Activated CD4-positive, alpha-beta T cell treated with anti-CD3 and anti-CD28 coated beads, Interleukin-2, amount 50 U/mL, for 1 hour (primary cell): ENCODE data around the gene RGS16.

Source experiments
- DNase-seq: peaks from one replicate; pipeline ENCODE4 v3.0.0-alpha.2; 2020

The RGS16 gene

DNA sequence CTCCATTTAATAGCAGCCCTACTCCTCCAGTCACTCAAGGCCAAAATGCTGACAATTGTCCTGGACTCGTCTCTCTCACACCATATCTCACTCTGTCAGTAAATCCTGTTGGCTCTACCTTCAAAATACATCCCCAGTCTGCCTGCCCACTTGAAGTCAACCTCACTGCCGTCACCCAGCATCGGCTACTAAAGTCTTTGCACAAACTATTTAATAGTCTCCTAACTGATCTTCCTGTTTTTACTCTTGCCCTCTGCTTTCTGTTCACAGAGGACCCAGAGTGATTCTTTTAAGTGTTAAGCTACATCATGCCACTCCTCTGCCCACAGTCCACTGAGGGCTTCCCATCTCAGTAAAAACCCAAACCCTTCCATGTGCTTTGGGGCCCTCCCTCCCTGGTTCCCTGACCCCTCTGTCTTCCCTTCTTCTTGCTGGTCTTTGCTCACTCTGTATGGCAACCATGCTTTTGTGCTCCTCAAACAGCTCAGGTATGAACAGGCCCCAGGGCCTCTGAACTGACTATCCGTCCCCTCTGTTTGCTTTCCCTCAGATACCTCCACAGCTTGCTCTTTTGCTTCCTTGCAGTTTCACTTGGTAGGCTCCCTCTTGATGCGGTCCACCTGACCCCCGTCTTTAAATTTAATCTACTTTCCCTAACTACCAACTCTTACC lies 34.1 kb downstream of the RGS16 start:
- DNase-seq: no peak

DNA sequence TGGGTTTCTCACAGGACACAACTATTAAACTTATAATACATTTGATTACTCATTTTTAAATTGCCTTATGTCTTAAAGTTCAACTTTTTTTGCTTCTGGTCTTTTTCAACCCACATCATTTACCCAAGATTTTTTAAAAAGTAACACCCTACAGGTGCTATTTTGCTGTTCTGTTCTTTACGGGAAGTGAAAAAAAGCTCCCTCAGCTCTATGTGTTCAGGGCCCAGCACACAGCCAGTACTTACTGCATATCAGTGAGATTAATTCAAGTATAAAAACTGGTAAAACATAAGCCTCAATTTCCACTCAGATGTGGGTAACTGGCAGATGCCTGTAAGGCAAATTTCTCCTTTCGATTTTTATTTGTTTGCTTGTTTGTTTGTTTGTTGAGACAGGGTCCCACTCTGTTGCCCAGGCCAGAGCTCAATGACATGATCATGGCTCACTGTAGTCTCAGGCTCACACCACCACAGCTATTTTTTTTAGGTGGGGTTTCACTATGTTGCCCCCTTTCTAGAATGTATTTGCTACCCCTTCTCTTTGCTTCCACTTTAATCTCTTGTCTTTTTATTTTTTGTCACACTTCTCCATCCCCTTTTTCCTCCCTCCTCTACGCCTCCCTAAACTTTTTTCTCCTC lies 35.4 kb downstream of the RGS16 start:
- DNase-seq: no peak

DNA sequence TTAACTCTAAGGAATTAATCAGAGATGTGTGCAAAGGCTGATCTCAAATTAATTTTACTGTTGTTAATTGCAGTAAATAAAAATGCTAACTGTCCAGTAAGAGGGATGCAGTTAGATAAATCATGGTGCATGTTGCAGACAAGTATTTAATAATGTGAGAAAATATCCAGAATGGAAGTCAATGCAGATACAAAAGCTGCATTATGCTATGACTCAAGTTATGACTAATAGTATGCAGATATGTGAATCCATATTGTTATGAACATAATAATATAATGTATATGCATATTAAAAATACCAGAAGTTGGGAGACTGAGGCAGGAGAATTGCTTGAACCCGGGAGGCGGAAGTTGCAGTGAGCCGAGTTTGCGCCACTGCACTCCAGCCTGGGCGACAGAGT lies 36.6 kb downstream of the RGS16 start:
- no peak for DNase-seq

DNA sequence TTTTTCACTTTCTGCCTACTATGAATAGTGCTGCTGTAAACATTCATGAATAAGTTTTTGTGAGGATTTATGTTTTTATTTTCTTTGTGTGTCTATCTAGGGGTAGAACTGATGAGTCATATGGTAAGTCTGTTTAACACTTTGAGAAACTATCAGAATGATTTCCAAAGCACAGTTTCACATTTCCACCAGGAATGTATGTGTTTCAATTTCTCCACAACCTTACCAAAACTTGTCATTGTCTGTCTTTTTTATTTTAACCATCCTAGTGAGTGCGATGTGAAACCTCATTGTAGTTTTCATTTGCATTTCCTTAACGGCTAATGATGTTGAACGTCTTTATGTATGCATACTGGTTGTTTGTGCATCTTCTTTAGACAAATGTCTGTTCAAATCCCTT lies 38.7 kb downstream of the RGS16 start:
- DNase-seq: no peak

DNA sequence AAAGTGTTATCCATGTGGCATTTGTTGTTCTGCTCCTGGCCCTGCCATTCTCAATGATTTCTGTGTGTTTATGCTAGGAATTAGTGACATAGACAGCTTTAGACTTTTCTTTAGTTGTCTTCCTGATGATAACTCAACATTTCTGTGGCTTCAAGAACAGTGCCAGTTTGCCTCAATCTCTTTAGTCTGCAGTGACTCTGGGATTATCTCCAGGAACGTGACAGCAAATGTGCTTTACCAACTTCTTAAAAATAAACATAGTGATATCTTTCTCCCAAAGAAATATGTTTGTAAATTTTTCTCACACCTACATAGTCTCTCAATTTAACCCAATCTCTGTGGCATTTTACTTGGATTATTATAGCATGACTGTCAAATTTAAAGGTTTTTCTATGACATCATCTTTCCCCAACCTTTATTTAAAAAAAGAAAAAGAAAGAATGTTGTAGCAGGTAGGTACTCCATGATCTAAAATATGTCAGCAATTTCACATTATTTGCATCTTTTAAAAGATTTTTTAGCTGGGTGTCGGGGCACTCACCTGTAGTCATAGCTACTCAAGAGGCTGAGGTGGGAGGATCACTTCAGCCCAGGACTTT lies 39.7 kb downstream of the RGS16 start:
- no peak for DNase-seq

DNA sequence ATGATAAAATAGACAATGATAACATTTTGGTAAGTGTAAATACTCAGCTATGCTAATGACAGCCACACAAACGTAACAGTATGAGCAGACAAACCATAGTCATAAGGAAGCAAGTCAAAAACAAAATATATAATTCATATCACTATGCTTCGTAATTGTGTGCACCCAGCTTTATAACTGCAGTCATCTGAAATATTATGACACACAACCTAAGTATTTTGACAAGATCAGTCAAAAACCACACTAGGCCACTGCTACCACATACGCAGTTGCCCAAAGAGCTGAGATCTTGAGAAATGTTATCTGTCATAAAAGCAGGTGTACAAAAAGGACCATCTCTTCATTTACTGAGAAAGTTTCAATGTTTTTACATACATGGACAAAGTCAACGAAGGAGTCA lies 41.1 kb downstream of the RGS16 start:
- no peak for DNase-seq

DNA sequence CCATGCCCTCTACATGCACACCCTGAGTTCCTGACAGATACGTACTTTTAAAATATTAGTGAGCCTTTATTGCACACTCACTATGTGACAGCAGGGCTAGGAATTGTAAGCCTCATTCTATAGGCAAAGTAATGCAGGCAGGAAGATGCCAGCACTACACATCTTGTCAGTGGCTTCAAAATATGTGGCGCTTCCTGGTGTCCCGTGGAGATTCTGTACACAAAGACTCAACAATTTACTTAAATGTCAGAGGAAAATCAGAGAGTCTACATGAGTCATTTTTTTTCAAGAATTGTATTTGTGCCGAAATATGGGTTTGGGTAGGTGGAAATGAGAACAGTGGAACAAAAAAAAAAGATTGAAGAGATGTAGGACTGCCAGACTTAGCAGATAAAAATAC lies 42.7 kb downstream of the RGS16 start:
- no peak for DNase-seq

DNA sequence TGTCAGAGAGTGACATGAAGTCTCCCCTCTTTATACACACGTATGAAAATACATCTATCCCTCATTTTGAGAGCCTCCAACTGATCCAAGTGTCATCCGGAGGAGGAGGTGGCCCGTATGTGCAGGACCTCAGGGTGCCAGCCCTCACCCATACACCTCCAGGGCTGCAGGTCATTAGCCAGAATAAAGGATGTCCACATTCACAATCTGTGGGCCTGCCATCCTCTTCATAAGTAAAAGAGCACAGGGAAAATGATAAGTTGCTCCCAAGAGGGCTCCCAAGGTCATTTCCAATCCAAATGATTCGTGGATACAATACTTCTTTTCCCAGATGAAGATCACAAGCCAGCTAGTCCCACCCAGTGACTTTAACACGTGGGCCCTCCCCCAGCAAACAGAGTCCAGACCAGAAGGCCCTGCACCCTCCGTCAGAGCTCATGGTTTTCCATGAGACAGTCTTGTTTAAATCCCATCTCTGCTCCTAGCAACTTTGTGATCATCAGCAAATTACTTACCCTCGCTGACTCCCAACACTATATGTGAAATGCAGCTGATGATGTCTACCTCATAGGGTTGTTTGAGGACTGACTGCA lies 43.7 kb downstream of the RGS16 start:
- DNase-seq: no peak

DNA sequence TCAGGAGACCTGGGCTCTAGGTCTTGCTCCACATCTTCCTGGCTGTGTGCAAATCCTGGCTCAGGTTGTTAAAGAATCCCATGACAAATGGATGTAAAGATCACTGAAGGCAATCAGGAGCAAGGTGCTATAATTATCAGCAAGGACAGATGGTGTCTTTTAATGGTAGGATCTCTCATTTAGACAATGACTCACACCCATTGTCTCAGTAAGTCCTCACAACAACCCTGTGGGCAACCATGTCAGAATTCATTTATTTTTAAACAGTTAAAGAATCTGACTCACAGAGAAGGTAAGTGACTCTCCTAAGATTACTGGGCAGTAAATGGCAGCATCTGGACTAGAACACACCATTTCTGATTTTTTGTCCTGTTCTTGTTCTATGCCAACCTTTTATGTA lies 47.9 kb downstream of the RGS16 start:
- no peak for DNase-seq

DNA sequence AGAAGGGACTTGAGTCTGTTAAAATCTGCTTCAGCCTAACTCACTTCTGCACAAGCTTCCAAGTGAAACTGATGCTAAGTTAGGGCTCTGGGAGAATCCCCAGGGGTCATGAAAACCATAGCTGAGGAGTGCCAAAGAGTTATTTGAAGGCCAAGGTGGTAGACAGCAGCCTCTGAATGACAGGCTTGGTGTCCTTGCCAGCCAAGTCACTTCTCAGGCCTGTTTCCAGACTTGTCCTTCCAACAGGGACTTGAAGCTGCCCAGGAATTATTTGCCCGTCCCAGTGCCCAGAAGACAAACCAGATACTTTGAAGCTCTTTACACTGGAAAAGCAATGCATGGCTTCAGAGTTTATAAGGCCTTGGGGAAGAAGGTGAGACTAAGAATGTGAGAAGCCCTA lies 48.7 kb downstream of the RGS16 start:
- no peak for DNase-seq

DNA sequence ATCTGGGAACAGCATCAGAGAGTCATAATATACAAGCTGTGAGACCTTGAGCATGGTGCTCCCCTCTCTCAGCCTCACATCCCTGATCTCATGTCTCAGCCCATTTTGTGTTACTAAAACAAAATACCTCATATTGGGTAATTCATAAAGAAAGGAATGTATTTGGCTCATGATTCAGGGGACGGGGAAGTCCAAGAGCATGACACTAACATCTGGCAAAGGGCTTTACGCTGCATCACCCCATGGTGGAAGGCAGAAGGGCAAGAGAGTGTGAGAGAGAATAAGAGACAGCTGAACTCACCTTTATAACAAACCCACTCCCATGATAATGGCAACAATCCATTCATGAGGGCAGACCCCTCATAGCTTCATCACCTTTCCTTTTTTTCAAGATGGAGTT lies 51.7 kb downstream of the RGS16 start:
- no peak for DNase-seq

DNA sequence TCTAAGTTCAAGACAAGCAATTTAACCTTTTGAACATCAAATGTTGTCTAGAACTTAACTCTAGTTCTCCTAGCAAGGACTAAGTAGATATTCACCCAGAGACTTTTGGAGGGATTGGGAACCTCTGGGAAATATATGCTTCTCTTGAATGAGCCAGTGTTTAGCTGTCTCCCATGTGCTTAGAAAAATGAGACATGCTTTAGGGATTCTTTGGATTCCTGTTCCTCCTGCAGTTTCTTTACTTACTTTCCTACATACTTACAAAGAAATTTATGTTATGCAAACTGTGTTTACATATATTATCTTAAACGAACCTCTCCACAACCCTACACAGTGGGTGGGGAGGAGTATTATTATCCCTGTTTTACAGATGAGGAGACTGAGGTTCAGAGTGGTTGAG lies 54.4 kb downstream of the RGS16 start:
- no peak for DNase-seq

DNA sequence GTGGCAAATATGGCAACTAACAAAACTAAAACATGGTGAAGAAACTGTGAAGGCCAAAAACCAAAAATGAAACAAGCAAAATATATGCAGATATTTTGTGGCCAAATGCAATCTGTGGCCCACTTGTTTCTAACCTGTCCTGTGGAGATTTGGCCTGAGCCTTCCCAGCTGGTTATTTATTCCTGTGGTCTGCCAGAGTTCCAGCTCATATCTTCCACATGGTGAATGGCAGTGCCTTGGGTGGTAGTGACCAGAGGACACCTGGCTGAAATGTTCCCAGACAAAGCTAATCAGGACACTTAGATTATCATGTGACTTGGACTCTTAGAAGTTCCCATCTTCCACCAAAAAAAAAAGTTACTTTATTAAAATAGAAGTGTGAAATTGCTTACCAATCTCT lies 54.8 kb downstream of the RGS16 start:
- DNase-seq: no peak
